ENCODE measurements around the gene ERICH4.
"Not testable (repeated sequence)": the region's sequence is repeated elsewhere in the genome, so short reads cannot be mapped to it uniquely, and the experiment has no call there.

ERICH4 gene

DNA sequence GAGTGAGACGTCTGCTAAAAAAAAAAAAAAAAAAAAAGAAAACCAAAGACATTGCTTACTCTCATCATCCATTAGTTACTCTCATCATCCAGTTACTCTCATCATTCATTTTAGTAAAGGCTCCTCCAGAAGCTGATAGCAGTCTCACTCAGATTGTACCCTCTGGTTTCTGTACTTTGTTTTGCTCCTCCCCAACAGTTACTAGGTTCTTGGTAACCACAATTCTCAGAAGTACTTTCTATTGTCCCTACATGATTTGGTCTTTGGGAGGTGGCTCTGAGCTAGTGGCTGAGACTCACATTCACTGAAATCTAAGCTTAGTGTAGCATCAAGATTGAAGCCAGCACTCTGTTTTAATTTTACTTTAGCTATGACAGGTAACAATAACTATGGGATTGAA is 14.3 kb downstream of the ERICH4 start:
- no peak for TF ChIP-seq CTCF (IDR thresholded peaks at IDR 0.05; ENCODE audit: borderline replicate concordance, insufficient read depth, low read depth, low read length)

GRCh38 chr19:41462497-41462896 is 19.5 kb downstream of the ERICH4 start:
- no peak for TF ChIP-seq CTCF (IDR thresholded peaks at IDR 0.05; ENCODE audit: borderline replicate concordance, insufficient read depth, low read depth, low read length)
- no peak overlapping the region for H3K4me3 ChIP-seq (ENCODE audit: low read depth, low read length)

More for the DNA sequence above, 14.3 kb downstream of the ERICH4 start:
- no peak overlapping the region for H3K4me3 ChIP-seq (ENCODE audit: low read depth, low read length)

- H3K4me3 ChIP-seq (ENCODE audit: low read depth, low read length): not testable (repeated sequence)
These were observed 20.6 kb downstream of the ERICH4 start for GRCh38 chr19:41463257-41464256.

- no peak overlapping the region for H3K4me3 ChIP-seq (ENCODE audit: low read depth, low read length)
- TF ChIP-seq CTCF (IDR thresholded peaks at IDR 0.05; ENCODE audit: borderline replicate concordance, insufficient read depth, low read depth, low read length): no peak
These were observed 33.6 kb downstream of the ERICH4 start for GRCh38 chr19:41476583-41476982.

GRCh38 chr19:41478171-41478570 is 35.2 kb downstream of the ERICH4 start:
- no peak for TF ChIP-seq CTCF (IDR thresholded peaks at IDR 0.05; ENCODE audit: borderline replicate concordance, insufficient read depth, low read depth, low read length)
- H3K4me3 ChIP-seq (ENCODE audit: low read depth, low read length): no peak overlapping the region

GRCh38 chr19:41478875-41479756 is 36.2 kb downstream of the ERICH4 start:
- H3K4me3 ChIP-seq (ENCODE audit: low read depth, low read length): no peak overlapping the region
- TF ChIP-seq CTCF (IDR thresholded peaks at IDR 0.05; ENCODE audit: borderline replicate concordance, insufficient read depth, low read depth, low read length): no peak

GRCh38 chr19:41479757-41480191 is 36.8 kb downstream of the ERICH4 start:
- no peak for TF ChIP-seq CTCF (IDR thresholded peaks at IDR 0.05; ENCODE audit: borderline replicate concordance, insufficient read depth, low read depth, low read length)
- H3K4me3 ChIP-seq (ENCODE audit: low read depth, low read length): no peak overlapping the region

Data from GM12875 (cell line).